GM19240 (cell line): Measurements from ENCODE around the gene MEF2B.
A peak's percentile ranks its signal among the peaks of the same experiment; 100 is the strongest.
"Not testable (repeated sequence)": the region's sequence is repeated elsewhere in the genome, so short reads cannot be mapped to it uniquely, and the experiment has no call there.

Source experiments
- DNase-seq: peaks from one replicate; pipeline ENCODE4 v3.0.0; 2011; ENCODE audit warnings: low spot score; ENCODE audit not compliant: insufficient read length

The MEF2B gene

GRCh38 chr19:19131989-19132388 is 38.1 kb downstream of the MEF2B start:
- no peak for DNase-seq

GRCh38 chr19:19126102-19126501 is 44.0 kb downstream of the MEF2B start:
- no peak for DNase-seq

- DNase-seq: no peak
These were observed 46.7 kb downstream of the MEF2B start for GRCh38 chr19:19123386-19123785.

- DNase-seq: no peak
These were observed 47.2 kb downstream of the MEF2B start for GRCh38 chr19:19122902-19123301.

- no peak for DNase-seq
These were observed 48.7 kb downstream of the MEF2B start for GRCh38 chr19:19121371-19121770.

GRCh38 chr19:19120308-19121231 is 49.5 kb downstream of the MEF2B start:
- no peak for DNase-seq

GRCh38 chr19:19119325-19120237 is 50.5 kb downstream of the MEF2B start:
- DNase-seq: no peak

- peak; percentile 53 for DNase-seq
These were observed 54.1 kb downstream of the MEF2B start for GRCh38 chr19:19115954-19116353.

- DNase-seq: no peak
These were observed 56.9 kb downstream of the MEF2B start for GRCh38 chr19:19113040-19113626.

- no peak for DNase-seq
These were observed 58.0 kb downstream of the MEF2B start for GRCh38 chr19:19111967-19112580.

- no peak for DNase-seq
These were observed 58.8 kb downstream of the MEF2B start for GRCh38 chr19:19111136-19111835.

GRCh38 chr19:19110410-19111135 is 59.5 kb downstream of the MEF2B start:
- no peak for DNase-seq

GRCh38 chr19:19109601-19110000 is 60.5 kb downstream of the MEF2B start:
- DNase-seq: no peak

GRCh38 chr19:19107654-19108053 is 62.4 kb downstream of the MEF2B start:
- no peak for DNase-seq

- DNase-seq: not testable (repeated sequence)
These were observed 63.1 kb downstream of the MEF2B start for GRCh38 chr19:19106938-19107337.

GRCh38 chr19:19106056-19106551 is 64.0 kb downstream of the MEF2B start:
- DNase-seq: no peak

- DNase-seq: no peak
These were observed 64.6 kb downstream of the MEF2B start for GRCh38 chr19:19105365-19106055.

GRCh38 chr19:19103167-19103566 is 66.9 kb downstream of the MEF2B start:
- DNase-seq: no peak

GRCh38 chr19:19102566-19102965 is 67.5 kb downstream of the MEF2B start:
- not testable (repeated sequence) for DNase-seq
